Natural killer cell (primary cell): ENCODE measurements around the gene ENHO. TPM values are rescaled to one million over a fixed set of nuclear protein-coding genes. Genes with fewer than 3 reads are reported as not detected.

Experiments
- ATAC-seq, 3 donors: fragments of 150-1000 bp in 2 of 3; fragments of 200-7000 bp in 1 of 3; cut with Tn5 transposase; 1 replicate in 1 of 3; 2 replicates in 2 of 3; pipeline ENCODE4 v1.10.0; 2021; ENCODE audit warnings: mild to moderate bottlenecking in 2 of 3, moderate library complexity in 2 of 3
- DNase-seq, 2 donors: peaks; one replicate each; pipeline versions ENCODE4 v3.0.0 to v3.0.0-alpha.2; 2013 to 2021; ENCODE audit warnings: mixed read lengths in 1 of 2
- H3K27ac ChIP-seq: one replicate; pipeline ENCODE4 v1.5.1; 2013; ENCODE audit warnings: mild to moderate bottlenecking, low read length
- H3K27me3 ChIP-seq: one replicate; pipeline ENCODE4 v1.6.1; 2013; ENCODE audit warnings: low read length; ENCODE audit not compliant: control insufficient read depth, insufficient read depth
- H3K36me3 ChIP-seq: one replicate; pipeline ENCODE4 v1.6.1; 2013; ENCODE audit warnings: low read length; ENCODE audit not compliant: control insufficient read depth, insufficient read depth
- H3K4me1 ChIP-seq: one replicate; pipeline ENCODE4 v1.6.1; 2013; ENCODE audit warnings: low read length; ENCODE audit not compliant: control insufficient read depth, insufficient read depth
- H3K4me3 ChIP-seq: one replicate; pipeline ENCODE4 v1.5.1; 2013; ENCODE audit warnings: low read length
- H3K9me3 ChIP-seq: one replicate; pipeline ENCODE4 v1.6.1; 2013; ENCODE audit warnings: low read length; ENCODE audit not compliant: control insufficient read depth, insufficient read depth
- H3K27ac Mint-ChIP-seq, 2 donors: one replicate each; pipeline ENCODE4 v1.8.0; 2022; ENCODE audit warnings: mild to moderate bottlenecking in 2 of 2, mixed read lengths in 2 of 2, moderate library complexity in 1 of 2
- H3K27me3 Mint-ChIP-seq, 2 donors: one replicate each; pipeline ENCODE4 v1.8.0; 2022; ENCODE audit warnings: low read depth in 2 of 2, mixed read lengths in 2 of 2
- H3K36me3 Mint-ChIP-seq: one replicate; pipeline ENCODE4 v1.8.0; 2022; ENCODE audit warnings: mixed read lengths
- H3K4me1 Mint-ChIP-seq, 2 donors: one replicate each; pipeline ENCODE4 v1.8.0; 2022; ENCODE audit warnings: mixed read lengths in 2 of 2
- H3K4me3 Mint-ChIP-seq: one replicate; pipeline ENCODE4 v1.8.0; 2022; ENCODE audit warnings: mild to moderate bottlenecking, moderate library complexity, mixed read lengths
- H3K9me3 Mint-ChIP-seq, 2 donors: one replicate each; pipeline ENCODE4 v1.8.0; 2022; ENCODE audit warnings: mixed read lengths in 2 of 2
- CTCF ChIP-seq: fragments of 200-600 bp; IDR thresholded peaks from one replicate; pipeline ENCODE4 v1.8.0; 2022; ENCODE audit warnings: antibody characterized with exemption
- WGBS: methylation state at CpG from one replicate; pipeline ENCODE4 v1.1.7; 2013; ENCODE audit warnings: missing lambda C conversion rate; ENCODE audit not compliant: insufficient coverage; 5-methylcytosine and 5-hydroxymethylcytosine counted together
- intact Hi-C: fragments of 100-400 bp; cut with micrococcal nuclease; formaldehyde crosslinking; loops from one replicate; pipeline ENCODE4 v1.14.2; 2022
- total RNA-seq, 4 donors: library from RNA; stranded (reverse); fragments of 120-200 nt in 1 of 4; gene quantifications; one replicate each; pipeline versions ENCODE4 v1.2.3 to v1.2.4, GENCODE V29; 2013 to 2022

The ENHO gene
- total RNA-seq, 3 donors from 2014 or later (not counting 1 experiment from before 2014, with no cell fraction given) = 0.34 to 1.7 TPM; not detected in 1

DNA sequence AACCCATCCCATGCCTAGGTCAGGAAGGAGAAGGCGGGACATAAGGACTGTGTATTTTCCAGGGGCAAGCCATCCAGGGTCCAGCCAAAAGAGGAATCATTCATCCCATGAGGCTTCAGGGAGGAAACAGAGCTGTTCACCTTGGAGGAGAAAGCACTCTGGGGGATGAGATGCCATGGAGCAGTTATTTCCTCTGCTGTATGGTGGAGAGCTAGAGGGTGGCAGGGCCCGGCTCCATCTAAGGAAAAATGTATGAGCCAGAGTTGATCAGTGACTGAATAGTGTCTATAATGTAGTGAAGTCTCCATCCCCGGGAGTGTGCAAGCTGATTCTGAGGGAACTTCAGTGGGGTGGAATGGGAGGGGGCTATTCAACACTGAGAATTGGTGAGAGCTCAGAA, 8.0 kb downstream of the ENHO start:
- Histone ChIP-seq H3K27me3 (no peaks in the 10 kb centered on the region), H3K36me3 (no peaks in the 10 kb centered on the region), H3K9me3 (no peaks in the 10 kb centered on the region), H3K27ac (no peak overlapping the region), H3K4me1 (peaks cover 4% of the 10 kb centered on the region), H3K4me3 (no peak overlapping the region)
- intact Hi-C loops = no loop called here
- TF ChIP-seq CTCF = no peak
- Mint-ChIP-seq H3K36me3 (no peaks in the 10 kb centered on the region), H3K9me3 (no peaks in the 10 kb centered on the region), H3K27me3 (no peaks in the 10 kb centered on the region), H3K27ac (no peak overlapping the region), H3K4me3 (no peak overlapping the region), H3K4me1 (no peaks in the 10 kb centered on the region)
- WGBS = 98% methylated on average over 3 of the region's 3 CpGs
- DNase-seq = no peak
- ATAC-seq = no peak

- Mint-ChIP-seq H3K27me3 (no peaks in the 10 kb centered on the region), H3K9me3 (no peaks in the 10 kb centered on the region), H3K4me3 (no peak overlapping the region), H3K27ac (no peak overlapping the region), H3K4me1 (no peaks in the 10 kb centered on the region), H3K36me3 (no peaks in the 10 kb centered on the region)
- Histone ChIP-seq H3K27ac (no peak overlapping the region), H3K4me3 (no peak overlapping the region), H3K9me3 (no peaks in the 10 kb centered on the region), H3K4me1 (peaks cover 4% of the 10 kb centered on the region), H3K27me3 (no peaks in the 10 kb centered on the region), H3K36me3 (no peaks in the 10 kb centered on the region)
- intact Hi-C loops = no loop called here
- WGBS = 87% methylated on average over 8 of the region's 8 CpGs
- DNase-seq (no peak), ATAC-seq (no peak)
- no peak for TF ChIP-seq CTCF
Measured at GRCh38 chr9:34514401-34514800, 8.4 kb downstream of the ENHO start.

DNA sequence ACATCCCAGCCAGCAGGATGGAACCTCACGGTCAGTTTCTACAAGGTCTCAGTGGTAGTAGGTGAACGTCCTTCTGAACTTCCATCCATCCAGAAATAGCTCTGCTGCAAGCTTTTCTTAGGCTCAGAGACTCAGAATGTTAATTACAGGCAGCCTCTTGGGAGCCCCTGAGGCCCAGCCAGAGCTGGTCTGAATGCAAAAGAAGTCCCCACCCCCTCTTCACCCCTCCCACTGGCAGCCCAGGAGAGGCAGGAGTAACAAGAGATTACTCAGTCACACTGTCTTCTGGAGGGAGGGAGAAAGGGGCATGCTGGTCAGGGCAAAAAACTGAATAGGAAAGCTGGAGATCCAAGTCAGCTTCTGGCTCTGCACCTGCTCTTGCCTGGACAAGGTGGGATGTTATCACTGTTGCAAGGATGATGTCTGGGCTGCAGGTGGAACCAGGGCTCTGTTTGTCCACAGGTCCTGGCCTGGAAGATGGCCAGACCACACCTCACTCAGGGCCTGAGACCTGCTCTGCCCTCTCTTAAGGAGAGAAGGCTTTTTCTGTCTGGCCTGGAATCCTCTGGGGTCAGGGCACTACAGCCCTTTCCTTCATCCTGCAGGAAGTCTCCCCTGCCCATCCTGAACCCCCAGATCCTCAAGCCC, 9.1 kb downstream of the ENHO start:
- DNase-seq = no peak
- intact Hi-C loops = no loop called here
- no peak for TF ChIP-seq CTCF

More for the DNA sequence above, 9.1 kb downstream of the ENHO start:
- no peaks in the 10 kb centered on the region for H3K9me3 Mint-ChIP-seq
- H3K27me3 Mint-ChIP-seq = no peaks in the 10 kb centered on the region
- no peak overlapping the region for H3K4me3 Mint-ChIP-seq
- H3K9me3 ChIP-seq = no peaks in the 10 kb centered on the region
- H3K36me3 ChIP-seq = no peaks in the 10 kb centered on the region
- H3K27me3 ChIP-seq = no peaks in the 10 kb centered on the region
- H3K36me3 Mint-ChIP-seq = no peaks in the 10 kb centered on the region
- H3K4me1 ChIP-seq = peaks cover 4% of the 10 kb centered on the region
- ATAC-seq = no peak
- H3K27ac ChIP-seq = no peak overlapping the region
- no peak overlapping the region for H3K27ac Mint-ChIP-seq
- WGBS = 79% methylated on average over 2 of the region's 2 CpGs
- H3K4me3 ChIP-seq = no peak overlapping the region
- no peaks in the 10 kb centered on the region for H3K4me1 Mint-ChIP-seq
